Measurements from ENCODE around the gene HOXC5.
"Not testable (repeated sequence)": the region's sequence is repeated elsewhere in the genome, so short reads cannot be mapped to it uniquely, and the experiment has no call there.

GRCh38 chr12:54081053-54081514 lies 48.2 kb downstream of the HOXC5 start:
- TF ChIP-seq CTCF, POLR2AphosphoS5 (IDR thresholded peaks at IDR 0.05): not testable (repeated sequence)
